Raji (cell line): Measurements from ENCODE around the gene ANKS3.

ENCODE experiments used
- POLR2A ChIP-seq: IDR thresholded peaks from 2 replicates; pipeline ENCODE4 v1.6.1; 2011; ENCODE audit warnings: low read depth, low read length, control low read depth; ENCODE audit not compliant: insufficient read depth

ANKS3 gene

GRCh38 chr16:4652561-4652960 lies 81.5 kb downstream of the ANKS3 start:
- no peak for TF ChIP-seq POLR2A

- no peak for TF ChIP-seq POLR2A
These were observed 82.2 kb downstream of the ANKS3 start for GRCh38 chr16:4651827-4652226.

GRCh38 chr16:4649744-4650442 lies 84.2 kb downstream of the ANKS3 start:
- no peak for TF ChIP-seq POLR2A

GRCh38 chr16:4648917-4649316 lies 85.2 kb downstream of the ANKS3 start:
- TF ChIP-seq POLR2A: no peak

GRCh38 chr16:4647644-4647980 lies 86.5 kb downstream of the ANKS3 start:
- TF ChIP-seq POLR2A: no peak

DNA sequence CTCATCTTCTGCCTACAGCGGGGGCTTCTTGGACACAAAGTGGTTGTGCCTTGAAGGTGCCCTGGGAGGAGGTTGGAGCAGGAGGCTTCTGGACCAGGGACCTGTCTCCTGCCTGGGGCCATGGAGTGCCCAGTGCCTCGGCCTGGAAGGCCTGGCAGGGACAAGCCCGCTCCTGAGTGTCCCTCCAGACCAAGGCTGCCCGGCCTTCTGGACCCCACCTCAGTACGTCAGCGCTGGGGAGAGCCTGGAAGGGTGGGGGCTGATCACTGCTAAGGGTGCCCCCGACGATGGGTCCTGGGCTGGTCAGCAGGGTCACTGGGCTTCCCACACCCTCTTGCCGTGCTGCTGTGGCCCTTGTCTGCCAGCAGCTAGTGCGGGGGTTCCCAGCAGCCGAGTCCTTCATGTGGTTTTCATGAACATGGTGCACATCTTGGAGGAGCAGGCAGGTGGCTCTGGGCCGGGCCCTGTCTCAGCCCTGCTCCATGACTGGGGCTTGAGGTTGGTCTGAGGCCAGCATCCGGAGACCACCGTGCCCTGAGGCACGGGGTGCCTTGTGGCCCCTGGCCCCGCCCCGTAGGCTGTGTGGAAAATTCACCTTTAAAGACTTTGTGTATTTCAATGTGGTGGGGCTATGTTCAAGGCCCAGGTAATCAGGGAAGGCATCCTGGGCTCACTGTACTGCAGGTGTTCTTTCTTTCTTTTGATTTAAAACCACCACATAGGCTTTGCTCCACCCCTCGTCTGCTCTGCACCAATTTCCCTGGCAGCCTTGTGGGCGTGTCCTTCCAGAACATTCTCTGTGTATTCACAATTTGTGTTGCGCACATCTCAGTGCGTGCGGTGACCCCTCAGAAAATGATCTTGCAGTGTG lies 87.1 kb downstream of the ANKS3 start:
- no peak for TF ChIP-seq POLR2A
